Right kidney (tissue), 1 donor: ENCODE results near the gene DHRS7.

Source experiments
- DNase-seq: peaks from one replicate; pipeline ENCODE4 v3.0.0-alpha.2; 2016

DHRS7 gene

GRCh38 chr14:60189923-60190840, 25.0 kb upstream of the DHRS7 start:
- DNase-seq = no peak

- DNase-seq = no peak
Observed at GRCh38 chr14:60188696-60189095, 23.5 kb upstream of the DHRS7 start.

DNA sequence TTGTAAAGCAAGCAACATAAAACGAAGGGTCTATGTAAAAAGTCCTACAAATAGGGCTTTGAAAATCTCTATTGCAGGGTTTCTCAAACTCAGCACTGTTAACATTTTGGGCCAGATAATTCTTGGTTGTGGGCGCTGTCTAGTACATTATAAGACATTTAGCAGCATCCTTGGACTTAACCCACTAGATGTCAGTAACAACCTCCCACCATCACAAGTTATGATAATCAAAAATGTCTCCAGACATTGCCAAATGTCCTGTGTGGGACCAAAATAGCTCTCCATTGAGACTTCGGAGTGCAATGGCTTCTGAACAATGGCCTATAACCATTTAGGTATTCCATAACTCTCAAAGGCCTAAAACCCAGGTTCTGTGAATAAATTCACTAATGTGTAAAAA, 22.9 kb upstream of the DHRS7 start:
- no peak for DNase-seq

GRCh38 chr14:60184905-60185555, 19.8 kb upstream of the DHRS7 start:
- DNase-seq = no peak

GRCh38 chr14:60184146-60184904, 19.1 kb upstream of the DHRS7 start:
- DNase-seq = no peak

- no peak for DNase-seq
Observed at GRCh38 chr14:60183741-60184140, 18.5 kb upstream of the DHRS7 start.

DNA sequence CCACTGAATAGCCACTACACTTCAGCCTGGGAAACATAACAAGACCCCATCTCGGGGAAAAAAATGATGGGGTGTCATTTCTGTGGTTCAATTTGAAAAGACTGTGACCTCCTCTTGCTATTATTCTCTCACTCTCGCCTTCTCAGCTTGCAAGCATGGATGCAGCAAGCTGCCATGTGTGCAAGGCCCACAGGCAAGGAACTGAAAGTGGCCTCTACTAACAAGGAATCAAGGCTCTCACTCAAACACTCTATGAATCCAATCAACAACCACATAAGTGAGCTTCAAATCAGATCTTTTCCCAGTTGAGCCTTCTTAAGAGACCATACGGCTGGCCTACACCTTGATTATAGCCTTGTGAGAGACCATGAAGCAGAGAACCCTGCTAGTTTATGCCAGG, 17.9 kb upstream of the DHRS7 start:
- DNase-seq = no peak

- no peak for DNase-seq
Observed at GRCh38 chr14:60179431-60179869, 14.3 kb upstream of the DHRS7 start.

DNA sequence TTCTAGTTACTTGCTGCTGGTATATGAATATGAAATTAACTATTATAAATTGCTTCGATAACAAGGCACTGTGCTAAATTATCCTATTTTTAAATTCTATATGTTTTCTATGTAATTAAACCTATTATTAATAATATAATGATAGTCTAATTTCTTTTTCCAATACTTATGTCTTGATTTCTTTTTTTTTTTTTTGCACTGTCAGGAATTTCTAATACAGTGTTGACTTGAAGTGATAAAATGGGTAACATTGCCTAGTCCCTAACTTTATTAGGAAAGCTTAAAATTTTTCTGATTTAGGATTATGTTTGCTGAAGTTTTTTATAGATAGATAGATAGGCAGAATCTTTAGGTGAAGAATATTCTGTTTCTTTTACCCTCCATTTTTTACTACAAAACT, 13.6 kb upstream of the DHRS7 start:
- DNase-seq = no peak

DNA sequence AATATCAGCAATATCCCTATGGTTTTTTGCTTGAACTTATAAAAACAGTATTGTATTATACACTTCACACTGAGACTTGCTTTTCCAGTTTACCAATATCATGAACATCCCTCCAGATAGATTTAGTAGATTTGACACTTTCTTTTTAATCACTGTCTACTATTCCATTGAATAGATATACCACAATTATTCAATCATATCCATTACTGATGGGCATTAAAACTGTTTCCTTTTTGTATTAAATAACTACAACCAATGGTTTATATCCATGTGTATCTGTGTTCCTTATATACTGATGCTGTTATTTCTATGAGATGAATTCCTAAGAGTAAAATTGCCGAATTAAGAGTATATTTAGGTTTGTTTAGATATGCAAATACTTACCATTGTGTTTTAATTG, 13.0 kb upstream of the DHRS7 start:
- DNase-seq = no peak

- DNase-seq = no peak
Observed at GRCh38 chr14:60175255-60175902, 10.2 kb upstream of the DHRS7 start.

GRCh38 chr14:60174352-60175254, 9.4 kb upstream of the DHRS7 start:
- DNase-seq = no peak

DNA sequence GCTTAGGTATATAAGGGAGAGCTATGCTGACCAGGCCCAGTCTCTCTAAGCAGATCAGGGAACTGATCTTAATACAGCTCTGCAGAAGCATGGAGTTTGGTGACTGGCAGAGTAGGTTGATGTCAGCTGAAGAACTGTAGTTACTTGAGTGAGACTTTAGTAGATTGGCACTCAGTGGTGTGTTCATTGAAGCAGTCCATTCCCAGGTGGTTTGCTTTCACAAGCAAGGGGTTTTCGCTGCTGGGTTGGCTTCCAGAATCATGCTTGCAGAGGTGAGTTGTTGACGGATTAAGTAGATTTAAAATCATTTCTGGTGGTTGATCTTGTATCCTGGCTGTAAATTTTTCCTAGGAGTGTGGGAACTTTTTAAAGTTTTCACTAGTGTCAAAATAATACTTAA, 6.5 kb upstream of the DHRS7 start:
- DNase-seq = no peak

DNA sequence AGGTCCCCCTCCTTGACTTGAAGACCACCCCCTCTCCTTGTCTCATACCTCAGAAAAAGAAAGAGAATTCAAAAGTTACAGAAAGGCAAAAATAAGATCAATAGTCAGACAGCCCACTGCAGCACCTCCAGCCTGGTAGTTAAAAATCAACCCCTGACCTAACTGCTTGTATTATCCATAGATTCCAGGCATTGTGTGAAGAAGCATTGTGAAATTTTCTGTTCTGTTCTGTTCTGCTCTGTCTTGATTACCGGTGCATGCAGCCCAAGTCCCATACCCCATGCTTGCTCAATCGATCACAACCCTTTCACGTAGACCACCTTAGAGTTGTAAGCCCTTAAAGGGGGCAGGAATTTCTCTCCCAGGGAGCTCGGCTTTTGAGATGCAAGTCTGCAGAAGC, 5.8 kb upstream of the DHRS7 start:
- no peak for DNase-seq

- DNase-seq = no peak
Observed at GRCh38 chr14:60169722-60170121, 4.5 kb upstream of the DHRS7 start.

- peak; percentile 5 for DNase-seq
Observed at GRCh38 chr14:60166142-60166541, 944 bp upstream of the DHRS7 start.

DNA sequence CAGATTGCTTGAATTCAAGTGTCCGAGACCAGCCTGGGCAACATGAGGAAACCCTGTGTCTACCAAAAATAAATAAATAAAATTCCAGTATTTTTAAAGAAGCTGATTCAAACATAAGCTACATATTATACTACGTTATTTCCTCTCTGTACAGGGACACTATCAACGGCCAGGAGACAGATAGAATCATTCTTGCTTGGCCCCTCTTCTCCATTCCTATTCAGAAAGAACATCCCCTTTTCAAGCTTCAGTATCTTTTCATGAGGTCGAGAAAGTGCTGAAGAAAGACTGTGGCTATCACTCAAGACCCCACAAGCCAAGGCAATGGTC, 314 bp upstream of the DHRS7 start:
- DNase-seq = no peak

DNA sequence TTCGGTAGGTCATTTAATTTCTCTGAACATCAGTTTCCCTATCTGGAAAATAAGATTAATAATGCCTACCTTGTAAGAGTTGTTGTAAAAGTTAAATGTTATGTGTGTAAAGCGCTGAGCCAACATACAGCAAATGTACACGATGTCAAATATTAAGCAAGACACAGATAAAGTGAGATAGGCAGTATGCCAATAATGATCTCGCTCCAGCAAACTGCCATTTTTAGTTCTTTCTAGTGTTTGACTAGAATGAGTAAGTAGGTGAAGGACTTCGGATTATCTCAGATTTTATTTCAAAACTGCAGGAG, 840 bp downstream of the DHRS7 start:
- DNase-seq = no peak

GRCh38 chr14:60163693-60164092, 1.5 kb downstream of the DHRS7 start:
- DNase-seq = peak; percentile 9

DNA sequence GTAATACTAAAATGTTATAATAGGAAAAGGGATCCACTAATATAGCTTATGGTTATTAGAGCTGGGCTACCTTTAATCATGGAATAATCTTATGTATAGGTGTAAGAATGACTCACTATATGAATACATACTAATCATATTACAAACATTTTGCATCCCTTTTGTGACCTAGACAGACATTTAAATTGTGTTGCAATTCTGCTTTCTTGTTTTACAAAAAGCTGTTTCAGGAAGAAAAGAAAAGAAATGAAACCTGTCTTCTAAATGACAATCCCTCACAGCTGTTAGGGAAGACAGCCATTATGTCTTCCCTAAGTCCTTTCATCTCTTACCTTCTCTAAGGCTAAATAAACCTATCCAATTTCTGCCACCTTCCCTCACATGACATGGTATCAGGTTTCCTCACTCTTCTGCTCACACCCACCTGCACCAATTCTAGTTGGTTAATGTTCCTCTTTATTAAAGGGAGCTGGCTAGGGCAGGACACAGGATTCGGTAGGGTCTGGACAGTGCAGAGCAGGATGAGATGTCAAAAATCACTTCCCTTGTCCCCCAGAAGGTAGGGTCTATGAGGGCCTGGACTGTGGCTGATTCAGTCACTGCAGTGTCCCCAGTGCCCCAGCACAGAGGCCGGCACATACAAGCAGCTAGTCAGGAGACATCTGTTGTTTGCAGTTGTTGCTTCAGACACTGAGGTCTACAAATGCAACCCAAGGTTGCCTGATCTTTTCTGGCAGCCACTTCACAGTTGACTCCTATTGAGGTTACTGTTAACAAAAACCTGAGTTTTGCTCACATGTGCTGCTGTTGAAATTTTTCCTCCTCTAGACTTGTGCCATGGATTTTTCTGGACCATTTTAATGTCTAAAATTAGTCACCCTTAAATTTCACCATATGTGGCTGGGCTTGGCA, 3.7 kb downstream of the DHRS7 start:
- DNase-seq = peak; percentile 14

DNA sequence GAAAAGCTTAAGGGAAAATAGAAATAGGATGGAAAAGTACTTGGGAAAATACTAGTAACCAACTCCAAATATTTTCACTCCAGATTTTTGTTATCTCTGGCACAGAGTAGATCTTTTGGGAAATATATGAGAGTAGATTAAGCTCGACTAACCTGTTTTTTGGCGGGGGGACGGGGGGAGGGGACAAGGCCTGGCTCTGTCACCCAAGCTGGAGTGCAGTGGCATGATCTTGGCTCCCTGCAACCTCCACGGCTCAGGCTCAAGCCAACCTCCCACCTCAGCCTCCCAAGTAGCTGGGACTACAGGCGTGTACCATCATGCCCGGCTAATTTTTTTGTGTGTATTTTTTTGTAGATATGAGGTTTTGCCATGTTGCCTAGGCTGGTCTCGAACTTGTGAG, 4.8 kb downstream of the DHRS7 start:
- DNase-seq = no peak
